Activated gamma-delta T cell (primary cell): ENCODE results near the gene NFIX.

ENCODE experiments used
- DNase-seq: peaks from one replicate; lab custom pipeline; 2025; lab: John Stamatoyannopoulos, UW

Gene NFIX

DNA sequence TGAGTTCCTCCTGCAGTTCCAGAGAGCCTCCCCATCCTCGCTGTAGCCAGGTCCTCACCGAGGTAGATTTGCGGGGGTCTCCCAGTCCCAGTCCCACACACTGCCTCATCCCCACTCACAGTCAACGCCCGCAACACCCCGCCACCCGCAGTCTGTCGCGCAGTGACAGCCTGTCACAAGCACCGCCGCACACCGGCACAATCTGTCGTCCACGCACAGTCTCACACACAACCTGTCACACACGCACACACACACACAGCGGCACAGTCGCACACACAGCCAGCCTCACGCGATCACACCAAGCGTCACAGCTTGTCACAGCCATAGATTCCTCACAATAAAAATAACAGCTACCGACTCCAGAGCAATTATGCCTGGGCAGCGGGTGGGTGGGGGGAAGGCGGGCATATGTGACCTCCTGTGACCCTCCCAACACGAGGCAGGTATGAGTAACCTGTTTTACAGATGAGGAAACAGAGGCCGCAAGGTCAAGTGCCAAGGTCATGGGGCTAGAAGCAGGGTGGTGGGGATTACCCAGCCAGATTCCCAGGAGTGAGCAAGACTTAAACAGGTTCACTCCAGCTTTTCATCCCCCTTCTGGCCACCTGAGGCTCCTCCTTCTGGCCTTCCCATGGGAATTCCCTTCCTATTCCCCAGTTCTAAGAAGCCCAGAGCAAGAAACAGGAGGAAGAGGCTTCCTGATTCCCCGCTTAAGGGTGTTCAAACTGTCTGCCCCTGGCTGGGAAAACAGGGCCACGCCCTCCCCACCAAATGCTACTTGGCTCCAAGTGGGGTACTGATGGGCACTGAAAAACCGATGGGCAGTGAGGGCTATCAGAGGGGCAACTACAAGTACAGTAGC, 13.9 kb downstream of the NFIX start:
- DNase-seq = no peak

GRCh38 chr19:13010038-13010991, 15.0 kb downstream of the NFIX start:
- DNase-seq = no peak

- DNase-seq = no peak
Measured at GRCh38 chr19:13010992-13011652, 15.8 kb downstream of the NFIX start.

DNA sequence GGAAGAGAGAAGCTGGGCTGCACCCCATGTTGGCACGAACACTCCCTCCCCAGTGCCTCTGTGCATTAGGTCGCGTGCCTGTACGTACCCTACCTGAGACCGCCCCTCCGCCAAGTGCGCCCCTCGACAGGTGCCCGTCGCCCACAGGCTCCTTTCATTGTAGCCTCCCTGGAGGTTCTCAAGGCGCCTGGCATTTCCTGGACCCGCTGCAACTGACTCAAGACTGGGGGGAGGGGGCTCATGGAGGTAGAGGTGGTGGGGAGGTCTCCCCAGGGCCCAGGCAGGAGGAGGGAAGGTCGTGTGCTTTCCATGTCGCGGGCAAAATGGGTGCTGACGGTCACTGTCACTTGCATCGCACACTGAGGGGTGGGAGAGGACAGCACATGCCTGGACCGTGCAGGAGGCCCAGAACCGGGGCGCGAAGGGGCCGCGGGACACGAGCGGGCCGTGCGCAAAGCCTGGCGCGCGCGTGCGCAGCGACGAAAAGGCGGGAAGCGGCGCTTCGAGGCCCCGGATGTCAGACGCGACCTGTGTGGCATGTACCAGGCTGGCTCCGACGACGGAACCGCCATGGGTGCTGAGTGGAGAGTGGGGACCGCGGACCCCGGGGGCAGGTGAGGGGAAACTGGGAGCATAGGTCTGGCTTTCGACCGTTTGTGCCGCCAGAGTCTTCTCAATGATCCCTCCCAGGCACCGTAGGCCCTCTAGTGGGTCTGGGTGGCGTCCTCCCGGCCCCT, 16.5 kb downstream of the NFIX start:
- no peak for DNase-seq

- DNase-seq = no peak
Measured at GRCh38 chr19:13012390-13012689, 17.1 kb downstream of the NFIX start.

DNA sequence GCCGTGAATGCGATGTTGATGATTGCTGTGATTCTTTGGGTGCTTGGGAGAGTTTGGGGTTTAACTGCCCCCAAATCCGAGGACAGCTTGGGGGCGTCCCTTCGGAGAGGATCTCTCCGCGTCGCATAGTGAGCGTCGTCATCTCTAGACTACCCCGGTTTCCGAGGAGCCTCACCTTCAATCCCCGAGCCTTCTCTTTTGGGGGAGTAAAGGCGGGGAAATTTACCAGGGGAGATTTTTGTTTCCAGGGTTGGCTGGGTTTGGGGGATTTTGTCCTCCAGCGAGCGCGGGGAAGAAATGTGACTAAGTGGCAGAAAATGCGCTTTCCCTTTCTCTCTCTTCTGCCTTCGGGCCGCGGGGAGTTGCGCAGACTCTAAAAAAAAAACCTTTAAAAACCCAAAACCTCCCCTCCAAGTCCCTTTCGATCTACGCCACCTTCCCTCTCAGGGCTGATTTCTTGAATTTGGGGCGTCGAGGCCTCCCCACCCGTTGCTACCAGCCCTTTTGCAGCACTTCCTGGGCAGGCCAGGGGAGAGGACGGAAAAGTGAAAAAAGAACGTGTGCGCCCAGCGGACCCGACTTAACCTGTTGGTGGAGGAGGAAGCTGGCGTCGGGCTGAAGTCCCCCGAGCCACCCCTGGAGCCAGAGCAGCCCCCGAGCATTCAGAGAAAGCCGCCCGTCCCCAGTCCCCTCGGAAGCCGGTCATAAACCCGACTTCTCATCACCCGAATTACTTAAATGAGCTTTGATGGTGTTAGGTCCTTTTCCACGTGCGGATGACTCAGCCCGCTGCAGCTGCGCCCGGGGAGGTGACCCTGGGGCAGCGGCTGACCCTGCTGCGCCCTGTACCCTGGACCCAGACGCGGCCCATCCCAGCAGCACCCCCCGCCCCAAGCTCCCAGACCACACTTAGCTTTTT, 17.7 kb downstream of the NFIX start:
- no peak for DNase-seq

DNA sequence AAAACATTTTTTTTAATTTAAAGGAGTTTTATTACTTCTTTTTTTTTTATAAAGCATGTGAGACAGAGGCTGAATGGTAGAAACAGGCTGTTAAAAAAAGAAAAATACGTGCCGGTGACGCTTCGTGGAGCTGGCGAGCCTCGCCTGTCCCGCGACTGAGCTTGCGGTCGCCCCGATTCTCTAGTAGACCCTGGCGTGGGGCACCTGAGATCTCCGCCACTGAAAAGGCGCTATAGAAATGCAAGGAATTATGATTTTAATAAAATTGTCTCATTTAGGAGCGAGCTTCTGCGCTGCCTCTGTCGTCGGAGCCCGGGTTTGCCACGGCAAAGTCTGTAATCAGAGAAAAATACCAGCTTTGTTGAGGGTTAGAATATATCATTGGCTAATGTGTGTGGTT, 18.4 kb downstream of the NFIX start:
- no peak for DNase-seq

- DNase-seq = no peak
Measured at GRCh38 chr19:13014101-13014920, 19.0 kb downstream of the NFIX start.

GRCh38 chr19:13014921-13015280, 19.6 kb downstream of the NFIX start:
- DNase-seq = no peak

DNA sequence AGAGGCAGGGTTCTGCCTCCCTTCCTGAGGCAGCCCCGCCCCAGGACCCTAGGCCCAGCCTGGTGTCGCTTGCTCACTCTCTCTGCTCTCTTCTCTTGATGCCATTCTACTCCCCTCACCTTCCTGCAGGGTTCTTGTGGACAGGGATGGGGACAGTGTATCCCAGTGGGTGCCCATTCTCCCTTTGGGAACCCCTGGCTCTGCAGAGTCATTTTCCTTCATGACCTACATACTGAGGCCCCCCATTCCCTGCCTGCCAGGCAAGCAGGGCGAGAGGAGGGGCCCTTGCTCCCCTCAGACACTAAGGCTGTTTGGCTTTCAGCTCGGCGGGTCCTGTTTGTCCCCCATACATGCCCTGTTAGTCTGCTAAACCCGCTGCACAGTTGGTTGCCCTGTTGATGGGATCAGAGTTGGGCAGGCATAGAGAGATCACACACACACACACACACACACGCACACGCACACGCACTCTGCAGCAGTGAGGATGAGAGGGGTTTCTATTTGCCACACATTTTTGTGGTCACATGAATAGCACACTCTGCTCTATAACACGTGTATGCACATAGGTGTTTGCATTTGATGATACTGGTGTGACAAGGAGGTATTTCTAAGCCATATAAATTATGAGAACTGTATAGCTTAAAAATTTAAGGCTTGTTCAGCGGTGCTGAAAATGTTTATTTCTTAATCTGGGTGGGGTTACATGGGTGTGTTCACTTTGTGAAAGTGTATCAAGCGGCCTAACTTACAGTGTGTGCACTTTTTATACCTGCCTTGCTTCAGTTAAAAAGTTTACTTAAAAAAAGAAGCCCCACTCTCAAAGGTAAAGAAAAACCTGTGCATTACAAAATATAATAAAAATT, 20.3 kb downstream of the NFIX start:
- no peak for DNase-seq

DNA sequence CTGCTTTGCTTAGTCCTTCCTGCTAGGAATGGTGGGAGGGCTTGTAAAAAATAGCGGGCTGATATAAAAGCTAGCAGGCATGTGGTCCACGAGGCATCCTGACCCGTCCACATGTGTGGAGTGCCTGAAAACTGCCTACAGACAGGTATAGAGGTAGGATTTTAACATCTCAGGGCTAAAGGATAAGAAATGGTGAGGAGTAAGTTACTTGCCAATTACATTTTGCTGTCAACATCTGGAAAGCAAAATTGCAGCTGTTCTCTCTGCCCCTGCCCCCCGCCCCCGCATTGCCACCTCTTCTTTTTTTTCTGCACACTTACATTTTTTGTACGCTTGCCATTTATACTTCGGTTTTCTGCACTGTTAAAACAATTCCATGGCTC, 21.0 kb downstream of the NFIX start:
- no peak for DNase-seq

DNA sequence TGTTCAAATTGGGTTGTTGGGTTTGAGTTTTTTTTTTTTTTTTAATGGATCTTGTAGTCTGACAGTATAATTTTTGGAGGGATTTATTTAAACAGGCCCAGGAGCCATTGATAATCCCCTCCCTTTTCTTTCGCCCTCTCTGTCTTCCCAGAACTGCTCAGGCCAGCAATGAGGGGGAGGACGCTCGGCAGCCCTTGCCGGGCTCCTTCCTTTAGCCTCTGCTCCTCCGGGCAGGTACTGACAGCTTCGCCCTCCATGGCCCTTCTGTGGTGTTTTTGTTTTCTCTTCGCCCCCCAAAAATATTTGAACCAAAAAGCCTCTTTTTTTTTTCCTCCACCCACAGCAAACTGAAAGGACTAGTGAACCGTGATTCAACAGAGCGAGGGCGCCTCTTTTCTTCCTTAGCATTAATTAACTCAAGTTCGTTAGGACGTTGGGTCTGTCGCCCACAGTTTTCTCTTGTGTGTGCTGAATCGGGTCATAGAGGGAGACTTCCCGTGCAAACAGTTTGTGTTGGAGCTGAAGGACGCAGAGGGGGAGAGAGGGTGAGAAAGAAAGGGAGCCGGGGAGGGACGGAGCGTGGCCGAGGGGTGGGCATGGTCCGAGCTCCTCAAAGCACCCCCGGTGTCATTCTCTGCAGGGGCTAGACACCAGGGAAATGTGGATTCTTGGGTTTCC, 21.5 kb downstream of the NFIX start:
- no peak for DNase-seq

DNA sequence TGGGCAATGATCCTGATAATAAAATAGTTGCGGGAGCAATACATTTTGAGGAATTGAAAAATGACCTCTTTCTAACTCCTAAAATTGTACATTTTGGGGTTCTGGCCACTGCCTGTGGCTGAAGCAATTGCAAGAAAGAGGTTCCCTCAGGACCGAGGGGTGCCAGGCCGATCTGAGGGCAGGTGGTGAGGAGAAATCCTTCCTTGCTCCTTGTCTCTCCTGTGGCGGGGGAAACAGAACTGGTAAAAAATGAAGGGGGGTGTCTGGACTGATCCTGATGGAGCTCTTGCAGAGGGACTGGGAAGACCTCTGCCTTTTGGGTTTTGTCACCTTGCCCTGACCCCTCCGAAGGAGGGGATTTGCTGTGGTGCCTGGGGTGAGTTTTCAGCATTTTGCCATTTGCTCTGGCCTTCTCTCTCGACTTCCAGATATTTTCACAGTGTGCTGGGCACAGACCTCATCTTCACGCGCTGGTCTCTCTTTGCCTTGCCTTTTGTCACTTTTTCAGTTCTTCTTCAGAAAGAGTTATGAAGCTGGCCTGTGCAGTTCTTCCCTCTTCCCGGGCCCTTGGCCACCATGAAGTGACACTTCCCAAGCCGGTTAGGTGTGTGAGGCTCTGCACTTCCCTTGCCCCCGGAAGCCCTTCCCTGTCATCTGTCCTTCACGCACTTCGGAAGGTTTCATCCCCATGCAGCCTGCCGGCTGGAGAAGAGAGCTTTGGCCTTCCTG, 22.2 kb downstream of the NFIX start:
- DNase-seq = no peak

- DNase-seq = no peak
Measured at GRCh38 chr19:13018035-13018914, 23.0 kb downstream of the NFIX start.

- no peak for DNase-seq
Measured at GRCh38 chr19:13019332-13019731, 24.1 kb downstream of the NFIX start.

GRCh38 chr19:13020002-13020414, 24.7 kb downstream of the NFIX start:
- no peak for DNase-seq
